DND-41 (cell line): ENCODE results near the gene GALNT18.

ENCODE experiments used
- ATAC-seq: fragments of 200-7000 bp; cut with Tn5 transposase; 3 replicates; pipeline ENCODE4 v1.9.1; 2021; ENCODE audit warnings: low read depth; ENCODE audit not compliant: insufficient read depth
- DNase-seq: peaks from one replicate; pipeline ENCODE4 v3.0.0-alpha.2; 2020
- H2AFZ ChIP-seq: 2 replicates; pipeline ENCODE4 v1.6.0; 2012; ENCODE audit warnings: low read depth, low read length
- H3K27ac ChIP-seq: 2 replicates; pipeline ENCODE4 v1.5.1; 2012; ENCODE audit warnings: low read length, inconsistent platforms
- H3K27me3 ChIP-seq: fragments of 200-600 bp; sonication (generic); 2 replicates; pipeline ENCODE4 v1.6.0; 2012; ENCODE audit warnings: low read length, mild to moderate bottlenecking, inconsistent platforms; ENCODE audit not compliant: insufficient read depth, poor library complexity
- H3K36me3 ChIP-seq: 2 replicates; pipeline ENCODE4 v1.5.1; 2012; ENCODE audit warnings: low read length, inconsistent platforms; ENCODE audit not compliant: insufficient read depth
- H3K4me1 ChIP-seq: 2 replicates; pipeline ENCODE4 v1.5.1; 2012; ENCODE audit warnings: mild to moderate bottlenecking, low read length; ENCODE audit not compliant: insufficient read depth
- H3K4me2 ChIP-seq: 2 replicates; pipeline ENCODE4 v1.6.0; 2012; ENCODE audit warnings: mild to moderate bottlenecking, moderate library complexity, low read length, inconsistent platforms; ENCODE audit not compliant: insufficient read depth
- H3K4me3 ChIP-seq, 2 experiments: fragments of 200-600 bp in 1 of 2; shearing (Covaris generic) in 1 of 2; 2 replicates each; pipeline ENCODE4 v1.5.1; 2012 to 2016; ENCODE audit warnings: inconsistent platforms in 2 of 2, low read length in 2 of 2, mild to moderate bottlenecking in 2 of 2, low read depth in 1 of 2, moderate library complexity in 1 of 2
- H3K79me2 ChIP-seq: 2 replicates; pipeline ENCODE4 v1.6.0; 2012; ENCODE audit warnings: low read length, inconsistent platforms; ENCODE audit not compliant: insufficient read depth
- H3K9ac ChIP-seq: 2 replicates; pipeline ENCODE4 v1.6.0; 2012; ENCODE audit warnings: low read depth, mild to moderate bottlenecking, inconsistent platforms, low read length, moderate library complexity
- H3K9me3 ChIP-seq: 2 replicates; pipeline ENCODE4 v1.5.1; 2012; ENCODE audit warnings: low read length, moderate library complexity, mild to moderate bottlenecking, inconsistent platforms; ENCODE audit not compliant: insufficient read depth, severe bottlenecking
- H4K20me1 ChIP-seq: 2 replicates; pipeline ENCODE4 v1.6.0; 2012; ENCODE audit warnings: low read length; ENCODE audit not compliant: insufficient read depth
- EZH2 ChIP-seq: IDR thresholded peaks from 3 replicates; pipeline ENCODE4 v1.6.1; 2012; ENCODE audit warnings: borderline replicate concordance, low read depth, mild to moderate bottlenecking, moderate library complexity, low read length, inconsistent platforms; ENCODE audit not compliant: severe bottlenecking
- TF ChIP-seq, protein P1 (sequence below): IDR thresholded peaks from 2 replicates; pipeline ENCODE4 v1.5.1; 2012; ENCODE audit warnings: borderline replicate concordance, low read length, moderate library complexity, mild to moderate bottlenecking; ENCODE audit not compliant: poor library complexity, severe bottlenecking; ENCODE audit errors: extremely low read depth

Gene GALNT18

DNA sequence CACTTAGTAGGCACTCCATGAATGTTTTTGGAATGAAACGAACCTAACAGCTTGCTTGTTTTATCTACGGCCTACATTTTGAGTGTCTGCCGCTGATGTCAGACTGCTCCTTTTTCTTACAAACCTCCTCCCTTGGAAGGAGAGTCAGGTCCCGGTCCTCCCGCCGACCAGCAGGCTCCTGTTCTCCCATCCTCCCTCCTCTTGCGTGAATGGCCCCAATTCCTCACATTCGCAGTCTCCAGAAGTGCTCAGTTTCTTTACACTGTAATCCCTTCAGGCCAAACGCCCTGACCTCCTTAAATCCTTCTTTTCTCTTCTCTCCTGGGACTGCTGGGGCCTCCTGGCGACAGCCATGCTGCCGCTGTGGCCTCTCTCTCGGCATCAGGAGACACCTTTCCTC, 186.2 kb downstream of the GALNT18 start:
- Histone ChIP-seq H3K9ac (no peak overlapping the region), H3K9me3 (no peaks in the 10 kb centered on the region), H3K4me1 (no peaks in the 10 kb centered on the region), H2AFZ (no peak overlapping the region), H3K36me3 (no peaks in the 10 kb centered on the region), H3K4me2 (no peak overlapping the region), H3K27me3 (peaks cover 11% of the 10 kb centered on the region), H3K4me3 (no peak overlapping the region), H4K20me1 (peaks cover 4% of the 10 kb centered on the region; the same call in 1 of the 2 replicates), H3K79me2 (no peaks in the 10 kb centered on the region), H3K27ac (no peak overlapping the region)
- no peak for ATAC-seq
- TF ChIP-seq, protein P1, sequence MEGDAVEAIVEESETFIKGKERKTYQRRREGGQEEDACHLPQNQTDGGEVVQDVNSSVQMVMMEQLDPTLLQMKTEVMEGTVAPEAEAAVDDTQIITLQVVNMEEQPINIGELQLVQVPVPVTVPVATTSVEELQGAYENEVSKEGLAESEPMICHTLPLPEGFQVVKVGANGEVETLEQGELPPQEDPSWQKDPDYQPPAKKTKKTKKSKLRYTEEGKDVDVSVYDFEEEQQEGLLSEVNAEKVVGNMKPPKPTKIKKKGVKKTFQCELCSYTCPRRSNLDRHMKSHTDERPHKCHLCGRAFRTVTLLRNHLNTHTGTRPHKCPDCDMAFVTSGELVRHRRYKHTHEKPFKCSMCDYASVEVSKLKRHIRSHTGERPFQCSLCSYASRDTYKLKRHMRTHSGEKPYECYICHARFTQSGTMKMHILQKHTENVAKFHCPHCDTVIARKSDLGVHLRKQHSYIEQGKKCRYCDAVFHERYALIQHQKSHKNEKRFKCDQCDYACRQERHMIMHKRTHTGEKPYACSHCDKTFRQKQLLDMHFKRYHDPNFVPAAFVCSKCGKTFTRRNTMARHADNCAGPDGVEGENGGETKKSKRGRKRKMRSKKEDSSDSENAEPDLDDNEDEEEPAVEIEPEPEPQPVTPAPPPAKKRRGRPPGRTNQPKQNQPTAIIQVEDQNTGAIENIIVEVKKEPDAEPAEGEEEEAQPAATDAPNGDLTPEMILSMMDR = no peak
- TF ChIP-seq EZH2 = no peak
- DNase-seq = no peak

GRCh38 chr11:11433960-11434359, 187.8 kb downstream of the GALNT18 start:
- Histone ChIP-seq H2AFZ (no peak overlapping the region), H3K4me2 (no peak overlapping the region), H3K27ac (no peak overlapping the region), H3K36me3 (no peaks in the 10 kb centered on the region), H4K20me1 (no peaks in the 10 kb centered on the region), H3K4me1 (no peaks in the 10 kb centered on the region), H3K4me3 (no peak overlapping the region), H3K9me3 (no peaks in the 10 kb centered on the region), H3K9ac (no peak overlapping the region), H3K79me2 (no peaks in the 10 kb centered on the region), H3K27me3 (peaks cover 7% of the 10 kb centered on the region)
- TF ChIP-seq, protein P1 = no peak
- no peak for TF ChIP-seq EZH2
- ATAC-seq (no peak), DNase-seq (no peak)

- TF ChIP-seq, protein P1 = no peak
- Histone ChIP-seq H3K4me3 (no peak overlapping the region), H3K4me1 (no peaks in the 10 kb centered on the region), H3K27ac (no peak overlapping the region), H3K9ac (no peak overlapping the region), H3K9me3 (no peaks in the 10 kb centered on the region), H3K36me3 (no peaks in the 10 kb centered on the region), H3K4me2 (no peak overlapping the region), H3K27me3 (peaks cover 7% of the 10 kb centered on the region), H2AFZ (no peak overlapping the region), H3K79me2 (no peaks in the 10 kb centered on the region), H4K20me1 (no peaks in the 10 kb centered on the region)
- no peak for ATAC-seq
- DNase-seq = no peak
These were observed 189.0 kb downstream of the GALNT18 start for GRCh38 chr11:11432621-11433319.
